Small intestine (tissue), 7 donors: ENCODE data around the gene ROS1. TPM values are rescaled to one million over a fixed set of nuclear protein-coding genes. Genes with fewer than 3 reads are reported as not detected.

Source experiments
- DNase-seq, 2 donors: peaks; one replicate each; pipeline versions ENCODE4 v3.0.0 to v3.0.0-alpha.2; 2013
- FAIRE-seq: peaks from 2 replicates; lab custom pipeline; 2012; peaks lifted over from hg19 to GRCh38; lab: Jason Lieb, UNC
- H3K27ac ChIP-seq, 3 donors: one replicate each; pipeline ENCODE4 v1.5.1; 2013; ENCODE audit warnings: low read length in 2 of 3, mild to moderate bottlenecking in 2 of 3, control low read depth in 1 of 3, inconsistent platforms in 1 of 3, low read depth in 1 of 3, moderate library complexity in 1 of 3
- H3K27me3 ChIP-seq, 3 donors: one replicate each; pipeline ENCODE4 v1.6.1; 2013; ENCODE audit warnings: low read length in 3 of 3, inconsistent platforms in 1 of 3; ENCODE audit not compliant: control insufficient read depth in 3 of 3, insufficient read depth in 3 of 3
- H3K36me3 ChIP-seq, 3 donors: one replicate each; pipeline ENCODE4 v1.6.1; 2013; ENCODE audit warnings: low read length in 3 of 3, inconsistent platforms in 1 of 3, low read depth in 1 of 3, mild to moderate bottlenecking in 1 of 3, moderate library complexity in 1 of 3; ENCODE audit not compliant: control insufficient read depth in 3 of 3, insufficient read depth in 2 of 3
- H3K4me1 ChIP-seq, 3 donors: one replicate each; pipeline ENCODE4 v1.6.1; 2013; ENCODE audit warnings: low read length in 2 of 3, inconsistent platforms in 1 of 3, low read depth in 1 of 3, mild to moderate bottlenecking in 1 of 3, moderate library complexity in 1 of 3; ENCODE audit not compliant: control insufficient read depth in 3 of 3, insufficient read depth in 2 of 3
- H3K4me3 ChIP-seq, 3 donors: one replicate each; pipeline ENCODE4 v1.5.1; 2013; ENCODE audit warnings: low read length in 3 of 3, control low read depth in 1 of 3, inconsistent platforms in 1 of 3, low read depth in 1 of 3, mild to moderate bottlenecking in 1 of 3, moderate library complexity in 1 of 3
- H3K9me3 ChIP-seq, 2 donors: one replicate each; pipeline ENCODE4 v1.6.1; 2013; ENCODE audit warnings: low read depth in 1 of 2, low read length in 1 of 2; ENCODE audit not compliant: control insufficient read depth in 2 of 2, insufficient read depth in 1 of 2
- WGBS, 3 donors: extraction: QIAGEN DNeasy Blood & Tissue Kit; methylation state at CpG; one replicate each; pipeline ENCODE4 v1.1.7; 2013; 5-methylcytosine and 5-hydroxymethylcytosine counted together
- polyA plus RNA-seq, 4 donors: library from polyadenylated mRNA; stranded (reverse) in 3 of 4; unstranded in 1 of 4; fragments of 200-250 nt in 3 of 4; fragments of 120-200 nt in 1 of 4; gene quantifications; one replicate each; pipeline versions ENCODE4 v1.2.1 to v1.2.3, GENCODE V29; 2013
- donor health status: healthy with polysubstance abuse.
- donor health status: control.
- donor health status: control.
- donor health status: Bipolar disorder and iron deficiency.
- donor health status: healthy.

The ROS1 gene
- polyA plus RNA-seq, 4 donors = under 0.01 to 4.9 (median under 0.01) TPM; not detected in 1

- H3K4me3 ChIP-seq = no peak overlapping the region
- DNase-seq = no peak
- H3K4me1 ChIP-seq = no peaks in the 10 kb centered on the region
- 75 to 84% (median 82%) methylated on average over 4 of the region's 4 CpGs for WGBS, 3 donors
- no peaks in the 10 kb centered on the region for H3K27me3 ChIP-seq
- no peaks in the 10 kb centered on the region for H3K36me3 ChIP-seq
- no peak for FAIRE-seq
- H3K27ac ChIP-seq = no peak overlapping the region
- no peaks in the 10 kb centered on the region for H3K9me3 ChIP-seq
Observed at GRCh38 chr6:117328500-117328899, 97.2 kb downstream of the ROS1 start.

- FAIRE-seq = no peak
- Histone ChIP-seq H3K36me3 (no peaks in the 10 kb centered on the region), H3K4me3 (no peak overlapping the region), H3K27ac (no peak overlapping the region), H3K4me1 (no peaks in the 10 kb centered on the region), H3K27me3 (no peaks in the 10 kb centered on the region), H3K9me3 (no peaks in the 10 kb centered on the region)
- DNase-seq = no peak
Observed at GRCh38 chr6:117328005-117328389, 97.7 kb downstream of the ROS1 start.

GRCh38 chr6:117327149-117328004, 98.4 kb downstream of the ROS1 start:
- no peak for FAIRE-seq
- H3K4me3 ChIP-seq = no peak overlapping the region
- H3K9me3 ChIP-seq = no peaks in the 10 kb centered on the region
- no peaks in the 10 kb centered on the region for H3K36me3 ChIP-seq
- no peaks in the 10 kb centered on the region for H3K27me3 ChIP-seq
- DNase-seq = no peak
- no peak overlapping the region for H3K27ac ChIP-seq
- WGBS, 3 donors = 69 to 79% (median 76%) methylated on average over 8 of the region's 8 CpGs
- H3K4me1 ChIP-seq = no peaks in the 10 kb centered on the region

DNA sequence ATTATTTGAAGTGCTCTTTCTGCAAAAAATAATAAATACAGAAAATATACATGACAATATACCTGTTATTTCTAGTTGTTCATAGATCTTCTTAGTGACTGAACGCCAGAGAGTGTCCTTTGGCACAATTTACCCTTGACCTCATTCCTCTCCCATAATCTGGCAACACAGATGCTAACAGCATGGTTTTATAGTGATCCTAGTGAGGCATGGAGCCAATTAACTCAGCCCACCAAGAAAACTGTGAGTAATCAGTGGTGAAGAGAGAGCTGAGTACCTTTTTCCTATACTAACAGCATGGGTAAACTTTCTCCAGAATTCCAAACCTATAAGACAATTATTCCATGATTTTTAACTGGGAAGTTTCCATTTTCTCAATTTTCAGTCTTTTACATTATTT, 99.3 kb downstream of the ROS1 start:
- H3K36me3 ChIP-seq = no peaks in the 10 kb centered on the region
- WGBS, 3 donors = 29 to 69% (median 43%) methylated on average over 1 of the region's 1 CpG
- FAIRE-seq (no peak), DNase-seq (no peak)
- no peaks in the 10 kb centered on the region for H3K27me3 ChIP-seq
- H3K9me3 ChIP-seq = no peaks in the 10 kb centered on the region
- no peak overlapping the region for H3K4me3 ChIP-seq
- H3K4me1 ChIP-seq = no peaks in the 10 kb centered on the region
- no peak overlapping the region for H3K27ac ChIP-seq

DNA sequence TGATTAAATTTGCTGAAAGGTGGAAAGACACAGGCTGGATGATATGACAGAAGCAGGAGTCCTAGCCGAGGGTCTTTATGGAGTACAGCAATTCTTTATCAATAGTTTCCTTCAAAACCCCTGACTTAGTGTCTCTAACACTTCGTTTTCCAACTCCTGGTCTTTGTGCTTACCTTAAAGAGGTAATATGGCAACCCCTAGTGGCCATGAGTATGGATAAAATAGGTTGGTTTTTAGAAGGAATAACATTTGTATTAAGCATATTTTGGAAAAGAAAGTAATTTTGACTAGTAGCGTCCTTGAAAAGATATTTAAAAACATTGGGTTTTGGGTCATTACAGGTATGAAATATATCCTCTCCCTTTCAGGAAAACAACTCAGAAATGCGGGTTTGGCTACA, 108.5 kb downstream of the ROS1 start:
- H3K36me3 ChIP-seq = no peaks in the 10 kb centered on the region
- no peaks in the 10 kb centered on the region for H3K9me3 ChIP-seq
- peak in 1 of 2 donors; percentile 37 for DNase-seq
- WGBS, 3 donors = 21 to 38% (median 27%) methylated on average over 4 of the region's 4 CpGs
- no peak for FAIRE-seq
- H3K4me3 ChIP-seq = no peak overlapping the region
- no peaks in the 10 kb centered on the region for H3K27me3 ChIP-seq
- no peaks in the 10 kb centered on the region for H3K4me1 ChIP-seq
- no peak overlapping the region for H3K27ac ChIP-seq

- DNase-seq = no peak
- no peaks in the 10 kb centered on the region for H3K36me3 ChIP-seq
- 89 to 100% (median 97%) methylated on average over 1 of the region's 1 CpG for WGBS, 3 donors
- no peak for FAIRE-seq
- no peaks in the 10 kb centered on the region for H3K9me3 ChIP-seq
- H3K27me3 ChIP-seq = no peaks in the 10 kb centered on the region
- no peak overlapping the region for H3K4me3 ChIP-seq
- no peak overlapping the region for H3K27ac ChIP-seq
- H3K4me1 ChIP-seq = no peaks in the 10 kb centered on the region
Observed at GRCh38 chr6:117311726-117312125, 114.0 kb downstream of the ROS1 start.

- 75 to 78% (median 77%) methylated on average over 3 of the region's 3 CpGs for WGBS, 3 donors
- H3K4me1 ChIP-seq = no peaks in the 10 kb centered on the region
Observed at GRCh38 chr6:117311310-117311709, 114.4 kb downstream of the ROS1 start.

GRCh38 chr6:117309611-117310010, 116.1 kb downstream of the ROS1 start:
- Histone ChIP-seq H3K4me3 (no peak overlapping the region), H3K27me3 (no peaks in the 10 kb centered on the region), H3K27ac (no peak overlapping the region), H3K4me1 (no peaks in the 10 kb centered on the region), H3K9me3 (no peaks in the 10 kb centered on the region), H3K36me3 (no peaks in the 10 kb centered on the region)
- FAIRE-seq (no peak), DNase-seq (no peak)

More at GRCh38 chr6:117311310-117311709, 114.4 kb downstream of the ROS1 start:
- DNase-seq = no peak
- FAIRE-seq = no peak
- Histone ChIP-seq H3K4me3 (no peak overlapping the region), H3K36me3 (no peaks in the 10 kb centered on the region), H3K9me3 (no peaks in the 10 kb centered on the region), H3K27me3 (no peaks in the 10 kb centered on the region), H3K27ac (no peak overlapping the region)

DNA sequence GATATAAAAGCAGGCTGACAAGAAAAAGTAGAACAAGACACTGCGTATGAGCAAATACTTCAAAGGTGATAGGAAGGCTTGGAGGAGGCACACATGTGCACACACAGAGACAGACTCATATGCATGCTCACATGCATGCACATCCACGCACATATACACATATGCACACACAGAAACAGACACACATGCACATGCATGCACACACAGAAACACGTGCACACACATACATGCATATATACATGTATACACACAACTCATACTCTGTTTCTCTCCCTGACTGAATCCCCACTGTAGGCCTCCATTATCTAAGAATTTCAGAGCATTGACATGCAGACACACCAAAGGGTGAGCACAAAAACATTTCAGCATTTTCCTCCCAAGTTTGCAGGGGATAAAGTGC, 116.7 kb downstream of the ROS1 start:
- FAIRE-seq = no peak
- Histone ChIP-seq H3K27ac (no peak overlapping the region), H3K9me3 (no peaks in the 10 kb centered on the region), H3K36me3 (no peaks in the 10 kb centered on the region), H3K4me1 (no peaks in the 10 kb centered on the region), H3K27me3 (no peaks in the 10 kb centered on the region), H3K4me3 (no peak overlapping the region)
- DNase-seq = no peak
- 67 to 84% (median 82%) methylated on average over 3 of the region's 3 CpGs for WGBS, 3 donors
